ENCODE data around the gene PEPD. TPM values are rescaled to one million over a fixed set of nuclear protein-coding genes. Genes with fewer than 3 reads are reported as not detected.

PEPD gene
- total and polyA plus RNA-seq, 10 of the 15 experiments (the other 5 are each of a cell fraction or from before 2014, with no cell fraction given), result 1.4 to 52.0 (median 20.2) TPM

GRCh38 chr19:33389421-33390100, 132.0 kb downstream of the PEPD start (continued):
- TF ChIP-seq CUX1 (IDR thresholded peaks at IDR 0.05; ENCODE audit: insufficient replicate concordance, low read depth, low read length) (no peak), NR2F1 (conservative IDR thresholded peaks at IDR 0.05) (no peak), SPI1 (IDR thresholded peaks at IDR 0.05; ENCODE audit: borderline replicate concordance, insufficient read depth, low read depth, low read length) (no peak)
- TF ChIP-seq, protein P1, sequence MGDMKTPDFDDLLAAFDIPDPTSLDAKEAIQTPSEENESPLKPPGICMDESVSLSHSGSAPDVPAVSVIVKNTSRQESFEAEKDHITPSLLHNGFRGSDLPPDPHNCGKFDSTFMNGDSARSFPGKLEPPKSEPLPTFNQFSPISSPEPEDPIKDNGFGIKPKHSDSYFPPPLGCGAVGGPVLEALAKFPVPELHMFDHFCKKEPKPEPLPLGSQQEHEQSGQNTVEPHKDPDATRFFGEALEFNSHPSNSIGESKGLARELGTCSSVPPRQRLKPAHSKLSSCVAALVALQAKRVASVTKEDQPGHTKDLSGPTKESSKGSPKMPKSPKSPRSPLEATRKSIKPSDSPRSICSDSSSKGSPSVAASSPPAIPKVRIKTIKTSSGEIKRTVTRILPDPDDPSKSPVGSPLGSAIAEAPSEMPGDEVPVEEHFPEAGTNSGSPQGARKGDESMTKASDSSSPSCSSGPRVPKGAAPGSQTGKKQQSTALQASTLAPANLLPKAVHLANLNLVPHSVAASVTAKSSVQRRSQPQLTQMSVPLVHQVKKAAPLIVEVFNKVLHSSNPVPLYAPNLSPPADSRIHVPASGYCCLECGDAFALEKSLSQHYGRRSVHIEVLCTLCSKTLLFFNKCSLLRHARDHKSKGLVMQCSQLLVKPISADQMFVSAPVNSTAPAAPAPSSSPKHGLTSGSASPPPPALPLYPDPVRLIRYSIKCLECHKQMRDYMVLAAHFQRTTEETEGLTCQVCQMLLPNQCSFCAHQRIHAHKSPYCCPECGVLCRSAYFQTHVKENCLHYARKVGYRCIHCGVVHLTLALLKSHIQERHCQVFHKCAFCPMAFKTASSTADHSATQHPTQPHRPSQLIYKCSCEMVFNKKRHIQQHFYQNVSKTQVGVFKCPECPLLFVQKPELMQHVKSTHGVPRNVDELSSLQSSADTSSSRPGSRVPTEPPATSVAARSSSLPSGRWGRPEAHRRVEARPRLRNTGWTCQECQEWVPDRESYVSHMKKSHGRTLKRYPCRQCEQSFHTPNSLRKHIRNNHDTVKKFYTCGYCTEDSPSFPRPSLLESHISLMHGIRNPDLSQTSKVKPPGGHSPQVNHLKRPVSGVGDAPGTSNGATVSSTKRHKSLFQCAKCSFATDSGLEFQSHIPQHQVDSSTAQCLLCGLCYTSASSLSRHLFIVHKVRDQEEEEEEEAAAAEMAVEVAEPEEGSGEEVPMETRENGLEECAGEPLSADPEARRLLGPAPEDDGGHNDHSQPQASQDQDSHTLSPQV (IDR thresholded peaks at IDR 0.05), result no peak
- TF ChIP-seq, protein P2, sequence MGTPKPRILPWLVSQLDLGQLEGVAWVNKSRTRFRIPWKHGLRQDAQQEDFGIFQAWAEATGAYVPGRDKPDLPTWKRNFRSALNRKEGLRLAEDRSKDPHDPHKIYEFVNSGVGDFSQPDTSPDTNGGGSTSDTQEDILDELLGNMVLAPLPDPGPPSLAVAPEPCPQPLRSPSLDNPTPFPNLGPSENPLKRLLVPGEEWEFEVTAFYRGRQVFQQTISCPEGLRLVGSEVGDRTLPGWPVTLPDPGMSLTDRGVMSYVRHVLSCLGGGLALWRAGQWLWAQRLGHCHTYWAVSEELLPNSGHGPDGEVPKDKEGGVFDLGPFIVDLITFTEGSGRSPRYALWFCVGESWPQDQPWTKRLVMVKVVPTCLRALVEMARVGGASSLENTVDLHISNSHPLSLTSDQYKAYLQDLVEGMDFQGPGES (IDR thresholded peaks at IDR 0.05), result no peak
